ENCODE measurements around the gene MPPED2. TPM values are rescaled to one million over a fixed set of nuclear protein-coding genes. Genes with fewer than 3 reads are reported as not detected.

MPPED2 gene
- total RNA-seq, 1 donor from 2014 or later, result not detected

DNA sequence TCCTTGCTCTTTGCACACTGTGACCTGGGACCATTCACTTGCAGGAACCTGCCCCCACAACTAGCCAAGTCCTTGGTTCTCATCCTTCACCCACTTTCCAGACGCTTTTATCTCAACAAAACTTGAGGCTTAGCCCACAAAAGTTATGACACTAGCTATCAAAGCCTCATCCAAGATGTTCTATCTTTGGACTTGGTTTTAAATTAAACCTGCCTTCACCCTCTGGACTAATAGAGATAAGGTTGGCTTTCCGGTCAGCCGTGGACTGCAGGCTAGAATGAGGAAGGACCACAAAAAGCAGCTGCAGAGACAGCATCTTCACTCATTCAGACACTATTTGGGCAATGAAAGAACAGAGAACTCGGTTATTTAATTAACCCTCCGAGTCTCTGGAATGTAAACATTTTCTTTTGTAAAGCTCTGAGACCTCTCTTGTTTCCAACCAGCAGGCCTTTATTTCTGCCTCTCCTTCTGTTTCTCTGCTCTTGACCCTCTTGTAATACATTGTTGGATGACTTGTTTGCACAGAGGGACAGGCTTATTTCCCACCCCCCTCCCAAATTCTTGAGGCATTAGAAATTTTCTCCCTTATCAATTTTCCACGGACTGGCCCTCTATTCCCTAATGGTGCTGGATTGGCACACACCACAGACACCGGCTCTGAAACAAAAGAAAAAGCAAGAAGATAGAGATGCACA lies 221.9 kb downstream of the MPPED2 start:
- H3K27me3 ChIP-seq (ENCODE audit: control insufficient read depth, insufficient read depth, low read length), result no peaks in the 10 kb centered on the region
- no peaks in the 10 kb centered on the region for H3K36me3 ChIP-seq (ENCODE audit: control insufficient read depth, insufficient read depth, low read length)
- no peak for FAIRE-seq
- DNase-seq (ENCODE audit: low read depth), result no peak
- no peak overlapping the region for H3K4me3 ChIP-seq (ENCODE audit: low read depth, low read length)
- TF ChIP-seq, protein P1, sequence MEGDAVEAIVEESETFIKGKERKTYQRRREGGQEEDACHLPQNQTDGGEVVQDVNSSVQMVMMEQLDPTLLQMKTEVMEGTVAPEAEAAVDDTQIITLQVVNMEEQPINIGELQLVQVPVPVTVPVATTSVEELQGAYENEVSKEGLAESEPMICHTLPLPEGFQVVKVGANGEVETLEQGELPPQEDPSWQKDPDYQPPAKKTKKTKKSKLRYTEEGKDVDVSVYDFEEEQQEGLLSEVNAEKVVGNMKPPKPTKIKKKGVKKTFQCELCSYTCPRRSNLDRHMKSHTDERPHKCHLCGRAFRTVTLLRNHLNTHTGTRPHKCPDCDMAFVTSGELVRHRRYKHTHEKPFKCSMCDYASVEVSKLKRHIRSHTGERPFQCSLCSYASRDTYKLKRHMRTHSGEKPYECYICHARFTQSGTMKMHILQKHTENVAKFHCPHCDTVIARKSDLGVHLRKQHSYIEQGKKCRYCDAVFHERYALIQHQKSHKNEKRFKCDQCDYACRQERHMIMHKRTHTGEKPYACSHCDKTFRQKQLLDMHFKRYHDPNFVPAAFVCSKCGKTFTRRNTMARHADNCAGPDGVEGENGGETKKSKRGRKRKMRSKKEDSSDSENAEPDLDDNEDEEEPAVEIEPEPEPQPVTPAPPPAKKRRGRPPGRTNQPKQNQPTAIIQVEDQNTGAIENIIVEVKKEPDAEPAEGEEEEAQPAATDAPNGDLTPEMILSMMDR (IDR thresholded peaks at IDR 0.05; ENCODE audit: insufficient read depth, low read length, severe bottlenecking), result no peak

DNA sequence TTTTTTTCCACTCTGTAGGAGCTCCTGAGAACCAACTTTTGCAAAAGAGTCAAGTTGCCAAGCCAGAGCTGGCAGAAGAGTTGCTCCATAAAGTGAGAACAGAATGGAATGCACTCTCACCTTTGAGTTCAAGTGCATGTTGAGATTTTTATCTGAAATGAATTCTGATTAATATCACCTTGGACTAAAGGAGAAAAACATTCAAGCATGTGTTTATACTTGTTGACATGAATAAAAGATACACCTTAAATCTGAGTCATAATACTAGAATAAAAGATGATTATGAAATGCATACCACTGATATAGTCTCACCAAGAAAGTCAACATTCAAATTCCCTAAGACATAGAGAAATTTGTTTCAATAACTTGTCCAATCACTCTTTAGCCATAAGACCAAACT lies 225.4 kb downstream of the MPPED2 start:
- DNase-seq (ENCODE audit: low read depth), result peak; percentile 95
- Histone ChIP-seq H3K27me3 (ENCODE audit: control insufficient read depth, insufficient read depth, low read length) (no peaks in the 10 kb centered on the region), H3K4me3 (ENCODE audit: low read depth, low read length) (no peak overlapping the region), H3K36me3 (ENCODE audit: control insufficient read depth, insufficient read depth, low read length) (no peaks in the 10 kb centered on the region)
- TF ChIP-seq, protein P1 (IDR thresholded peaks at IDR 0.05; ENCODE audit: insufficient read depth, low read length, severe bottlenecking), result no peak
- no peak for FAIRE-seq

Measured in bronchial epithelial cell (primary cell).